Esophagus muscularis mucosa (tissue), 4 donors: ENCODE results near the gene ADK.

Experiments
- EP300 ChIP-seq: sonication (generic); formaldehyde crosslinking; IDR thresholded peaks from one replicate; pipeline ENCODE4 v1.6.1; 2017; ENCODE audit warnings: antibody characterized with exemption
- POLR2A ChIP-seq: fragments of 450-650 bp; IDR thresholded peaks from one replicate; pipeline ENCODE4 v1.6.1; 2017; ENCODE audit warnings: antibody characterized with exemption, moderate library complexity, mild to moderate bottlenecking, low read depth
- POLR2AphosphoS5 ChIP-seq, 2 donors: sonication (generic); formaldehyde crosslinking; IDR thresholded peaks; one replicate each; pipeline ENCODE4 v1.6.1; 2017; ENCODE audit warnings: antibody characterized with exemption in 2 of 2
- TF ChIP-seq, protein P1 (sequence below), 3 experiments: fragments of 200-600 bp in 2 of 3; fragments of 450-650 bp in 1 of 3; sonication (generic) in 2 of 3; IDR thresholded peaks; one replicate each; pipeline ENCODE4 v1.5.1; 2017 to 2019; ENCODE audit warnings: antibody characterized with exemption in 3 of 3, mild to moderate bottlenecking in 2 of 3, moderate library complexity in 1 of 3

DNA sequence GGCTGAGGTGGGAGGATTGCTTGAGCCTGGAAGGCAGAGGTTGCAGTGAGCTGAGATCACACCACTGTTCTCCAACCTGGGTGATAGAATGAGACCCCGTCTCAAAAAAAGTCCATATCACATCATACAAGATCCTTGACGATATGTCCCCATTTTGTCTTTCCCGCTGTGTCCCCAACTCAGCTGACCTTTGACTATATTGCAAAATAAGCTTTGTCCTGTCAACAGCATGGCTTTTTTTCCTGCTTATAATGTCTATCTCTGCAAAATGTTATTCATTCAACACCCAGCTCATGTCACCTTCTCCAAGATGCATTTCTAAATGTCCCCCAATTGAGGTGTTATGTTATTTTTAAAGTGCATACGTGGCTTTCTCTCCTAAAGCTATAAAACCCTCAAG, 539.4 kb downstream of the ADK start:
- TF ChIP-seq EP300 (no peak), POLR2AphosphoS5 (IDR thresholded peaks at IDR 0.05) (no peak), POLR2A (no peak)
- TF ChIP-seq, protein P1, sequence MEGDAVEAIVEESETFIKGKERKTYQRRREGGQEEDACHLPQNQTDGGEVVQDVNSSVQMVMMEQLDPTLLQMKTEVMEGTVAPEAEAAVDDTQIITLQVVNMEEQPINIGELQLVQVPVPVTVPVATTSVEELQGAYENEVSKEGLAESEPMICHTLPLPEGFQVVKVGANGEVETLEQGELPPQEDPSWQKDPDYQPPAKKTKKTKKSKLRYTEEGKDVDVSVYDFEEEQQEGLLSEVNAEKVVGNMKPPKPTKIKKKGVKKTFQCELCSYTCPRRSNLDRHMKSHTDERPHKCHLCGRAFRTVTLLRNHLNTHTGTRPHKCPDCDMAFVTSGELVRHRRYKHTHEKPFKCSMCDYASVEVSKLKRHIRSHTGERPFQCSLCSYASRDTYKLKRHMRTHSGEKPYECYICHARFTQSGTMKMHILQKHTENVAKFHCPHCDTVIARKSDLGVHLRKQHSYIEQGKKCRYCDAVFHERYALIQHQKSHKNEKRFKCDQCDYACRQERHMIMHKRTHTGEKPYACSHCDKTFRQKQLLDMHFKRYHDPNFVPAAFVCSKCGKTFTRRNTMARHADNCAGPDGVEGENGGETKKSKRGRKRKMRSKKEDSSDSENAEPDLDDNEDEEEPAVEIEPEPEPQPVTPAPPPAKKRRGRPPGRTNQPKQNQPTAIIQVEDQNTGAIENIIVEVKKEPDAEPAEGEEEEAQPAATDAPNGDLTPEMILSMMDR (IDR thresholded peaks at IDR 0.05) = no peak
